ENCODE results near the gene SAMD10. TPM values are rescaled to one million over a fixed set of nuclear protein-coding genes. Genes with fewer than 3 reads are reported as not detected.

Gene SAMD10
- total RNA-seq, 1 experiment from 2014 or later = 5.7 TPM

DNA sequence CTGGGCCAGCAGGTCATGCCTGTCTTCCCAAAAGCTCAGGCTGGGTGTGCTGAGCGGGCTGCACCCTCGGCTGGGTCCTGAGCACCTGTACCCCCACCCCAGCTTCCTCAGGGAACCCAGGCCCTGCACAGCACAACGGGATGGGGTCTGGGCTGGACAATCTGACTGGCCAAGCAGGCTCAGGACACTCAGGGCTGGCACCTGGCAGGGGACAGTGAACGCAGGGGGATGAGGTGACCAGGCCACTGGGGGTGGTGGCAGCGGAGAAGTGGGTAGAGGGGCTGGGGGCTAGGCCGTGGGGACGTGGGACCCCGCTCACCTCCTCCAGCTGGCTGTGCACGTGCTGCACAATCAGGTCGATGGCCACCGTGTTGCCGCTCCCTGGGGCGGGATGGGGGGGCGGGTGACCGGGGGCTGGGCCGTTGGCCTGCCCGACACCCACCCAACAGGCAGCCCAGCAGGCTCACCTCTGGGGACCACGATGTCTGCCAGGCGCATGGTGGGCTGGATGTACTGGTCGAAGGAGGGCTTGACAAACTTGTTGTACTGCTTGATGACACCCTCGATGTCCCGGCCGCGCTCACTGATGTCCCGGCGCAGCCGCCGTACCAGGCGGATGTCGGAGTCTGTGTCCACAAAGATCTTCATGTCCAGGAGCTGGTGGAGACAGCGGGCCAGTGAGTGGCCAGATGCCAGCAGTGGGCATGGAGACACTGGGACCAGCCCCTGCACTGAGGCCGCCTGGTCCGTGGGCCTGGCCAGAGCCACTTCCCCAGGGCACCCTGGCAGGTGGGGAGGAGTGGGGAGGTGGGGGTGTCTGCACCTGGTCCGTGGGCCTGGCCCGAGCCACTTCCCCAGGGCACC is 35.1 kb downstream of the SAMD10 start:
- H3K27ac Mint-ChIP-seq = no peak overlapping the region

More for the DNA sequence above, 35.1 kb downstream of the SAMD10 start:
- Histone ChIP-seq H3K79me1 (ENCODE audit: insufficient read depth, low read depth, low read length, poor library complexity, severe bottlenecking) (no peaks in the 10 kb centered on the region), H3K18ac (ENCODE audit: insufficient read length, low read depth, low read length) (no peak overlapping the region), H3K23me2 (ENCODE audit: insufficient read length, low read depth, low read length, poor library complexity, severe bottlenecking) (peaks cover 7% of the 10 kb centered on the region), H2BK12ac (ENCODE audit: insufficient read length, low read depth, low read length) (no peak overlapping the region), H2AFZ (ENCODE audit: low read length) (no peak overlapping the region), H3K9me3 (ENCODE audit: control insufficient read depth, low read depth, low read length) (no peaks in the 10 kb centered on the region), H3K27ac (ENCODE audit: insufficient read length, low read depth, low read length) (no peak overlapping the region), H3K4me2 (ENCODE audit: insufficient read depth, insufficient read length, low read length) (no peak overlapping the region), H3K23ac (ENCODE audit: insufficient read length, low read depth, low read length) (no peak overlapping the region), H2BK20ac (ENCODE audit: low read depth, low read length, poor library complexity, severe bottlenecking) (no peak overlapping the region), H2BK5ac (ENCODE audit: insufficient read length, low read length) (no peak overlapping the region), H3K27me3 (ENCODE audit: insufficient read depth, low read length) (no peaks in the 10 kb centered on the region), H4K20me1 (ENCODE audit: control insufficient read depth, insufficient read depth, insufficient read length) (peaks cover 3% of the 10 kb centered on the region), H4K5ac (ENCODE audit: insufficient read length, low read depth, low read length) (no peak overlapping the region), H3K14ac (ENCODE audit: insufficient read depth, low read length) (no peak overlapping the region), H4K91ac (ENCODE audit: insufficient read length, low read depth, low read length) (no peak overlapping the region), H3K4me1 (ENCODE audit: insufficient read depth, low read length) (no peaks in the 10 kb centered on the region), H3T11ph (ENCODE audit: low read length) (no peak overlapping the region), H2BK15ac (ENCODE audit: low read depth, low read length) (no peak overlapping the region), H3K79me2 (ENCODE audit: insufficient read depth, low read length) (peaks cover 3% of the 10 kb centered on the region; the same call in 1 of the 2 replicates), H3K56ac (ENCODE audit: insufficient read length, low read depth, low read length) (no peak overlapping the region), H3K4ac (ENCODE audit: low read depth, low read length) (no peak overlapping the region), H4K8ac (replicated peaks; ENCODE audit: insufficient read length, low read depth, low read length) (no peak overlapping the region), H2BK120ac (ENCODE audit: low read depth, low read length, poor library complexity, severe bottlenecking) (no peak overlapping the region), H3K9ac (ENCODE audit: extremely low read depth, insufficient read length, low read length) (no peak overlapping the region), H2AK5ac (ENCODE audit: insufficient read length, low read length) (no peak overlapping the region)
- no CpG with 5 or more reads among the region's 35 CpGs for WGBS (ENCODE audit: extremely low coverage, insufficient read length, low lambda C conversion rate)
- peaks cover 10 to 23% of the 10 kb centered on the region in 2 experiments for H3K4me1 Mint-ChIP-seq
- TF ChIP-seq, protein P1, sequence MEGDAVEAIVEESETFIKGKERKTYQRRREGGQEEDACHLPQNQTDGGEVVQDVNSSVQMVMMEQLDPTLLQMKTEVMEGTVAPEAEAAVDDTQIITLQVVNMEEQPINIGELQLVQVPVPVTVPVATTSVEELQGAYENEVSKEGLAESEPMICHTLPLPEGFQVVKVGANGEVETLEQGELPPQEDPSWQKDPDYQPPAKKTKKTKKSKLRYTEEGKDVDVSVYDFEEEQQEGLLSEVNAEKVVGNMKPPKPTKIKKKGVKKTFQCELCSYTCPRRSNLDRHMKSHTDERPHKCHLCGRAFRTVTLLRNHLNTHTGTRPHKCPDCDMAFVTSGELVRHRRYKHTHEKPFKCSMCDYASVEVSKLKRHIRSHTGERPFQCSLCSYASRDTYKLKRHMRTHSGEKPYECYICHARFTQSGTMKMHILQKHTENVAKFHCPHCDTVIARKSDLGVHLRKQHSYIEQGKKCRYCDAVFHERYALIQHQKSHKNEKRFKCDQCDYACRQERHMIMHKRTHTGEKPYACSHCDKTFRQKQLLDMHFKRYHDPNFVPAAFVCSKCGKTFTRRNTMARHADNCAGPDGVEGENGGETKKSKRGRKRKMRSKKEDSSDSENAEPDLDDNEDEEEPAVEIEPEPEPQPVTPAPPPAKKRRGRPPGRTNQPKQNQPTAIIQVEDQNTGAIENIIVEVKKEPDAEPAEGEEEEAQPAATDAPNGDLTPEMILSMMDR (conservative IDR thresholded peaks at IDR 0.05) = no peak
- peaks cover 4 to 7% of the 10 kb centered on the region in 2 experiments; a peak in 3 of 5 replicates for H3K9me3 Mint-ChIP-seq
- H3K27me3 Mint-ChIP-seq (ENCODE audit: low read depth) = no peaks in the 10 kb centered on the region
- H3K36me3 Mint-ChIP-seq (ENCODE audit: insufficient read depth in 1 of 3, low read depth in 3 of 3) = peaks cover 5 to 29% (median 22%) of the 10 kb centered on the region in 3 experiments
- H3K4me3 Mint-ChIP-seq = no peak overlapping the region
- no peak for DNase-seq

Data from H9 (cell line).